ENCODE measurements around the gene LCLAT1. TPM values are rescaled to one million over a fixed set of nuclear protein-coding genes. Genes with fewer than 3 reads are reported as not detected.

The LCLAT1 gene
- polyA plus RNA-seq, 1 experiment = 25.2 TPM

DNA sequence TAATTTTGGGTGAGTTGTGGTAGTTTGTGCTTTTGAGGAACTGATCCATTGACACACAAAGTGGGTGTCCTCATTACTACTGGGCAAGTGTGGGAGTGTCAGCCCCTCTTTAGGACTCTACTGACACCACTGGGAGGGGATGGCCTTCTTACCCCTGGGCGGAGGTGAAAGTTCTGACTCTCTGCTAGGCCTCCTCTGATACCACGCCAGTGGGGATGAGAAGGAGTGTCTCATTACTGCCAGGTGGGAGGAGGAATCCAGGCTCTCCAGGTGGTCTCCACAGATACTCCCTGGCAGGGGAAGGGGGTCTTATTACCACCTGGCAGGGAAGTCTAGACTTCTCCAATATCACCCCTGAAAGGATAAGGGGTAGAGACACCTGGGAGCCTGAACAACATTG, 9.1 kb downstream of the LCLAT1 start:
- Histone ChIP-seq H3K9me3 (ENCODE audit: control insufficient read depth, insufficient read depth, low read length) (no peaks in the 10 kb centered on the region), H3K27me3 (ENCODE audit: control insufficient read depth, insufficient read depth, low read length) (no peaks in the 10 kb centered on the region), H3K4me3 (ENCODE audit: low read depth, low read length) (no peak overlapping the region), H3K27ac (ENCODE audit: low read depth, low read length) (no peak overlapping the region)
- no peak for TF ChIP-seq CTCF (IDR thresholded peaks at IDR 0.05; ENCODE audit: low read depth, low read length)
- POLR2A ChIA-PET = no interaction called here
- no peak for DNase-seq (ENCODE audit: low read depth, low spot score)
- CTCF ChIA-PET = no interaction called here

DNA sequence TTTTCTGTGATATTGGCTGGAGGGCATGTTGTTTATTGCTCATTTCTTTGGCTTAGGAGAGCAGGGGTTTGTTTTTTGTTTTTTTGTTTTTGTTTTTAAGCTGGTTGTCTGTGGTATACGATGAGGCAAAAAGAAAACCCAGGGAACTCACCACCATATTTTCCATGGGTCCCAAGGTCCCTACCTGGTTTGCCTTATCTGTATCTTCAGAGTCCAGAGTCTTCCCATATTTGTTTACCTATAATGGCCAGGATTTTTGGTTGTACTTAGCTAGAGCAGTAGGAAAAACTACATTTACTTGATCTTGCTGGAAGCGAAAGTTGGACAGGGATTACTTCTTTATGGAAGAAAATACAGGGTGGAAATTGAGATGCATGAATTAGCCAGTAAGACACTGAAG, 9.5 kb downstream of the LCLAT1 start:
- POLR2A ChIA-PET = no interaction called here
- no peak for DNase-seq (ENCODE audit: low read depth, low spot score)
- Histone ChIP-seq H3K27ac (ENCODE audit: low read depth, low read length) (no peak overlapping the region), H3K27me3 (ENCODE audit: control insufficient read depth, insufficient read depth, low read length) (no peaks in the 10 kb centered on the region), H3K4me3 (ENCODE audit: low read depth, low read length) (no peak overlapping the region), H3K9me3 (ENCODE audit: control insufficient read depth, insufficient read depth, low read length) (no peaks in the 10 kb centered on the region)
- CTCF ChIA-PET = interaction anchor here (1.7 kb wide), 1 partner anchor 255 kb away, joined by 4 read pairs; no protein-coding TSS in a partner anchor
- no peak for TF ChIP-seq CTCF (IDR thresholded peaks at IDR 0.05; ENCODE audit: low read depth, low read length)

DNA sequence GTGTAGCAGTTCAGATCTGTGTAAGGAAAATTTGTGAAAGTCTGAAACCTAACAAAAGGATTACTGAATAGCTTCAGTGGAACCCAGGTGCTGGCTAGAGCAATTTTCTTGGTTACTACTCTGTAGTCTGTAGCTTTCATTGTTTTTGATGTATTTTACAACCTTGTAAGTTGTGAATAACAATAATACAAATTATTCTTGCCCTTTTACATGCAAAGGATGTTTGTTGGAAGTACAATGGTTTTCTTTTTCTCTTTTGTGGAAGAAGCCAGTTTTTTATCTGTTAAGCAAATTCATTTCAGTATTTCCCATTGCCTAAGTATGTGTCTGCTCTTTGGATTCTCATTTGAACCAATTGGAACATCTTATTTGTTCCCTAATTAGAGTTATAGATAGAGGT, 10.2 kb downstream of the LCLAT1 start:
- no peaks in the 10 kb centered on the region for H3K27me3 ChIP-seq (ENCODE audit: control insufficient read depth, insufficient read depth, low read length)
- DNase-seq (ENCODE audit: low read depth, low spot score) = no peak
- no peak overlapping the region for H3K4me3 ChIP-seq (ENCODE audit: low read depth, low read length)
- no peaks in the 10 kb centered on the region for H3K9me3 ChIP-seq (ENCODE audit: control insufficient read depth, insufficient read depth, low read length)
- CTCF ChIA-PET = interaction anchor here (1.7 kb wide), 1 partner anchor 254 kb away, joined by 4 read pairs; no protein-coding TSS in a partner anchor
- no peak for TF ChIP-seq CTCF (IDR thresholded peaks at IDR 0.05; ENCODE audit: low read depth, low read length)
- POLR2A ChIA-PET = no interaction called here
- no peak overlapping the region for H3K27ac ChIP-seq (ENCODE audit: low read depth, low read length)

DNA sequence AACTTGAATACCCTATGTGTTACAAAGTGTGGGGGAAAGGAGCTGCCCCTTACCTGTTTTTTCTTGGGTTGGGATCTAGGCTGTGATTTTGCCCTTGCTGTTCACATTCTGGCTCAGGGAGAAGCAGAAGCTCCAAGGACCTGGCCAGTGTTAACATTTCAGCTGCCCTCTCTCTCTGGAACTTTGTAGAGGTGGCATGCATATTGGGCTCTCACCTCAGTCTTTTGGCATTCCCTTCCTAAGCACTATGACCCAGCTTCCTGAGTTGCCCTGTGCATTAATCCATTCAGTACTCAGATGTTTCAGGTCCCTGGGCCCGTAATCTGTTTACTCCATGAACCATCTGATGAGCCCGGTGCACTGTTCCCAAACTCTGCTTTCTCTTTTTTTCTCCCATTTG, 12.1 kb downstream of the LCLAT1 start:
- Histone ChIP-seq H3K4me3 (ENCODE audit: low read depth, low read length) (no peak overlapping the region), H3K9me3 (ENCODE audit: control insufficient read depth, insufficient read depth, low read length) (no peaks in the 10 kb centered on the region), H3K27me3 (ENCODE audit: control insufficient read depth, insufficient read depth, low read length) (no peaks in the 10 kb centered on the region), H3K27ac (ENCODE audit: low read depth, low read length) (no peak overlapping the region)
- no peak for DNase-seq (ENCODE audit: low read depth, low spot score)
- CTCF ChIA-PET = interaction anchor here (0.7 to 3.0 kb wide), 3 partner anchors 33 to 252 kb away, joined by 3 to 9 read pairs (median 4); no protein-coding TSS in a partner anchor
- POLR2A ChIA-PET = interaction anchor here (0.5 to 1.4 kb wide), 2 partner anchors 12 to 228 kb away, joined by 4 read pairs; partner anchors contain the start of genes LBH and LCLAT1
- TF ChIP-seq CTCF (IDR thresholded peaks at IDR 0.05; ENCODE audit: low read depth, low read length) = no peak

- POLR2A ChIA-PET = no interaction called here
- Histone ChIP-seq H3K9me3 (ENCODE audit: control insufficient read depth, insufficient read depth, low read length) (no peaks in the 10 kb centered on the region), H3K4me3 (ENCODE audit: low read depth, low read length) (no peak overlapping the region), H3K27ac (ENCODE audit: low read depth, low read length) (no peak overlapping the region), H3K27me3 (ENCODE audit: control insufficient read depth, insufficient read depth, low read length) (no peaks in the 10 kb centered on the region)
- no peak for TF ChIP-seq CTCF (IDR thresholded peaks at IDR 0.05; ENCODE audit: low read depth, low read length)
- CTCF ChIA-PET = interaction anchor here (0.9 to 1.6 kb wide), 2 partner anchors 13 to 249 kb away, joined by 3 to 6 read pairs; no protein-coding TSS in a partner anchor
- no peak for DNase-seq (ENCODE audit: low read depth, low spot score)
Observed at GRCh38 chr2:30462131-30462857, 15.2 kb downstream of the LCLAT1 start.
